Urinary bladder (tissue), 4 donors: ENCODE data around the gene RUBCNL. TPM values are rescaled to one million over a fixed set of nuclear protein-coding genes. Genes with fewer than 3 reads are reported as not detected.

ENCODE experiments used
- DNase-seq: peaks from one replicate; pipeline ENCODE4 v3.0.0-alpha.2; 2015; ENCODE audit errors: extremely low spot score
- H3K27ac ChIP-seq: one replicate; pipeline ENCODE4 v1.5.1; 2013; ENCODE audit warnings: low read depth, mild to moderate bottlenecking, moderate library complexity
- H3K36me3 ChIP-seq: one replicate; pipeline ENCODE4 v1.6.1; 2013; ENCODE audit warnings: mild to moderate bottlenecking, moderate library complexity; ENCODE audit not compliant: insufficient read depth
- H3K4me1 ChIP-seq: one replicate; pipeline ENCODE4 v1.6.1; 2013; ENCODE audit warnings: mild to moderate bottlenecking, moderate library complexity; ENCODE audit not compliant: insufficient read depth
- H3K4me3 ChIP-seq: one replicate; pipeline ENCODE4 v1.5.1; 2013; ENCODE audit warnings: low read depth, low read length
- whole genome bisulfite sequencing: extraction: QIAGEN DNeasy Blood & Tissue Kit; methylation state at CpG from one replicate; pipeline ENCODE4 v1.1.7; 2013; 5-methylcytosine and 5-hydroxymethylcytosine counted together
- polyA plus RNA-seq: library from polyadenylated mRNA; stranded (reverse); fragments of 200-250 nt; gene quantifications from one replicate; pipeline ENCODE4 v1.2.3, GENCODE V29; 2013
- total RNA-seq: library from RNA; depleted of rRNA; stranded (reverse); fragments of >200 nt; gene quantifications from one replicate; pipeline ENCODE4 v1.2.3, GENCODE V29; 2014
- donor health status: healthy with polysubstance abuse.
- donor health status: healthy.

Gene RUBCNL
- total and polyA plus RNA-seq, 2 donors = 0.63 to 9.3 TPM

- DNase-seq = no peak
- Histone ChIP-seq H3K36me3 (no peaks in the 10 kb centered on the region), H3K4me1 (no peaks in the 10 kb centered on the region), H3K4me3 (no peak overlapping the region), H3K27ac (no peak overlapping the region)
- WGBS = 69% methylated on average over 7 of the region's 7 CpGs
Measured at GRCh38 chr13:46361276-46361934, 25.6 kb downstream of the RUBCNL start.

DNA sequence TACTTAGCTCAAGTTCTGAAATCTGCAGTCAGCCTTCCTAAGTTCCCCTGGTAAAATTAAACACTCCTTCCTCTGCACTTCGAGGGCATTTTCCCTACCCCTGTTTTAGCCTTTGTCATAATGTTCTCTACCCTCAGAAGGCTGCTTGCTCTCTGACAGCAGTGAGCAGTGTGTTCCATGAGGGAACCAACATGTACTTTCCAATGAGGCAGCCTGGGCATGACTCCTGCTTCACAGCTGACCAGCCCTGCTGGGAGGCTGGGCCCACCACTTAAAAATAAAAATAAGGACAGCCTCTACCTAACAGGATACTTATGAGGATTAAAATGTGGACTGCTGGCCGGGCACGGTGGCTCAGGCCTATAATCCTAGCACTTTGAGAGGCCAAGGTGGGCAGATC is 26.4 kb downstream of the RUBCNL start:
- Histone ChIP-seq H3K4me3 (no peak overlapping the region), H3K4me1 (no peaks in the 10 kb centered on the region), H3K27ac (no peak overlapping the region), H3K36me3 (no peaks in the 10 kb centered on the region)
- 90% methylated on average over 3 of the region's 3 CpGs for WGBS
- no peak for DNase-seq

DNA sequence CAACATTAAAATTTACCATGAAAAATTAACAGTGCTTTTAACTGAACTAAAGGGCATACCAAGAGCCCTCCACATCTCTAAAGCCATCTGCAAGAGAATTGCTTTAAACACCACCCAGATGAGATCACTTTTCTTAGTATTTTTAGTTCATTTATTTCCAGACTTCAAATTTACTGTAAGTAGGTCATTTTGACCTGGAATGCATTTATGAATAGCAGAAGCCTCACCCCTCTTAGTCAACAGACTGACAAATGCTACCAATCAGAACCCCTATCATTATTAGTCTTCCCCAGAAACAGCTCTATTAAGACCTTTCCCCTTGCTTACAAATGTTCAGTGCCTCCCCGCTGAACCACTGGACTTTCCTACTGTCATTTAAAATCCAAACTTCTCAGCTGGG is 27.3 kb downstream of the RUBCNL start:
- no peak overlapping the region for H3K4me3 ChIP-seq
- H3K4me1 ChIP-seq = no peaks in the 10 kb centered on the region
- no peak overlapping the region for H3K27ac ChIP-seq
- DNase-seq = no peak
- no peaks in the 10 kb centered on the region for H3K36me3 ChIP-seq
- WGBS = 57% methylated on average over 1 of the region's 1 CpG

- no peak overlapping the region for H3K4me3 ChIP-seq
- no peaks in the 10 kb centered on the region for H3K36me3 ChIP-seq
- no peak for DNase-seq
- 85% methylated on average over 11 of the region's 11 CpGs for WGBS
- no peak overlapping the region for H3K27ac ChIP-seq
- H3K4me1 ChIP-seq = no peaks in the 10 kb centered on the region
Measured at GRCh38 chr13:46355901-46356590, 31.0 kb downstream of the RUBCNL start.

- Histone ChIP-seq H3K4me1 (no peaks in the 10 kb centered on the region), H3K4me3 (no peak overlapping the region), H3K27ac (no peak overlapping the region), H3K36me3 (no peaks in the 10 kb centered on the region)
- no peak for DNase-seq
- 83% methylated on average over 5 of the region's 5 CpGs for WGBS
Measured at GRCh38 chr13:46355088-46355468, 32.0 kb downstream of the RUBCNL start.

DNA sequence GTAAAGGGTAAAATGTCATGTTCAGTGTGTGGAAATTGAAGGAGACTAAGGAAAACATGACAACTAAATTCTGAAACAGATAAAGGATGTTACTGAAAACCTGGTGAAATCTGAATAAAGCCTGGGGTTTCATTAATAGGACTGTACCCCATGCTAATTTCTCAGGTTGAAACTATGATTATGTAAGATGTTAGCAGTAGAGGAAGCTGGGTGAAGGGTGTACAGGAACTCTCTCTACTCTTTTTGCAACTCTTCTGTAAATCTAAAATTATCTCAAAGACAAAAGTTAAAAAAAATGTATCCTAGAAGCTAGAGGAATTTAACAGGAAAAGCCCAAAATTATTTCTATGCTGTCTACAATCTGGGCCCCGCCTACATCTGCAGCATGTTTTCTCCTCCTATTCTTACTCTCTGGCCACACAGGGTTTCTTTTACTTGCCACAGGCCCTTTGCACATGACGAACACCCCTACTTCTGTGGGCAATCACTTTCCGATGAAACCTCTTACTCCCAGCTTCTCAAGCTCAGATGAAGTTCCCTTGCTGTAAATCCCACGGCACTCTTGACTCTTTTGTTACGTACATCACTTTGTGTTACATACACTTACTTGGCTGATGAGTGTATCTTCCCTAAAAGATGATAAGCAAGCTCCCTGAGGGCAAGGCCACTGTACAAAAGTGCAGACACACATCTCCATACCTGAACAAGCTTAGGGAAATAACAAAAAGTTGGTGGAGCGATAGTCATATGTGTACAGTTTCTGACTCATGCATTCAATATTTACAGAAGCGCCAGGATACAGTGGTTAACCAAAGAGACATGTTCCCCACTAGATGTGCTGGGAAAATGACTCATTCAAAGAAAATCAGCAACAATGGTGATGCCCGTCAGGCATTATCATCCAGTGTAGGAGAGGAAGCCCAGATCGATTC is 32.6 kb downstream of the RUBCNL start:
- H3K4me3 ChIP-seq = no peak overlapping the region
- 78% methylated on average over 9 of the region's 9 CpGs for WGBS
- H3K27ac ChIP-seq = no peak overlapping the region
- no peaks in the 10 kb centered on the region for H3K4me1 ChIP-seq
- DNase-seq = no peak
- H3K36me3 ChIP-seq = no peaks in the 10 kb centered on the region

DNA sequence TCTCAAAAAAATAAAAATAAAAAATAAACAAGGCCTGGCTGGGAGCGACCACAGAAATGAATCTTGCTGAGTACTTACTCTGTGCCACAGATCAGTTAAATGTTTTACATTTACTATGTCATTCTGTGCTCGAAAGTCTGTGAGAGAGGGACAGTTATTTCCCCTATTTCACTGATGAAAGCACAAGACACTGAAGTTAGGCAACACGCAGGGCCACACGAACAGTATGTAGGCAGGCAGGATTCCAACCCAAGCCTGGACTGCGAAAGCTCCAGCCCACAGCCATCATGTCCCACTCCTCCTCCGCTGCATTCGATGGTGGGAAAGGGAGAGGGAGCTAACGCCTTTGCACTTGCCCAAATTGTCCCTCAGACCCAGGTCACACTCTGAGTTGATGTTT is 34.2 kb downstream of the RUBCNL start:
- 89% methylated on average over 8 of the region's 8 CpGs for WGBS
- Histone ChIP-seq H3K4me3 (no peak overlapping the region), H3K4me1 (no peaks in the 10 kb centered on the region), H3K27ac (no peak overlapping the region), H3K36me3 (no peaks in the 10 kb centered on the region)
- no peak for DNase-seq

GRCh38 chr13:46350003-46350402 is 37.0 kb downstream of the RUBCNL start:
- H3K4me3 ChIP-seq = no peak overlapping the region
- WGBS = 92% methylated on average over 11 of the region's 11 CpGs
- H3K27ac ChIP-seq = no peak overlapping the region
- H3K36me3 ChIP-seq = no peaks in the 10 kb centered on the region
- no peak for DNase-seq
- no peaks in the 10 kb centered on the region for H3K4me1 ChIP-seq

- H3K4me1 ChIP-seq = no peaks in the 10 kb centered on the region
- 91% methylated on average over 1 of the region's 1 CpG for WGBS
- H3K36me3 ChIP-seq = no peaks in the 10 kb centered on the region
- no peak overlapping the region for H3K4me3 ChIP-seq
- no peak for DNase-seq
- H3K27ac ChIP-seq = no peak overlapping the region
Measured at GRCh38 chr13:46348961-46349360, 38.1 kb downstream of the RUBCNL start.

DNA sequence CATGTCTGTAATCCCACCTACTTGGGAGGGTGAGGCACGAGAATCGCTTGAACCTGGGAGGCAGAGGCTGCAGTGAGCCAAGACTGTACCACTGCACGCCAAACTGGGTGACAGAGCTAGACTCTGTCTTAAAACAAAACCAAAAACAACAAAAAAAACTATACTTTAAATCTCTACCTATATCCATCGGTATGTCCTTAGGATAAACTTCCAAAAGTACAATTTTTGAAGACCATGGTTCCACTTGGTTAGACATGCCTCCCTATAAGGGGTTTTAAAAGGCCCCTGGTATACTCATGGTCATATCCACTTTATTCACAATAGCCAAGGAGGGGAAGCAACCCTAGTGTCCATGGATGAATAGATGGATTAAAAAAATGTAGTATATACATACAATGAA is 39.8 kb downstream of the RUBCNL start:
- no peaks in the 10 kb centered on the region for H3K4me1 ChIP-seq
- WGBS = 96% methylated on average over 4 of the region's 4 CpGs
- H3K27ac ChIP-seq = no peak overlapping the region
- H3K4me3 ChIP-seq = no peak overlapping the region
- DNase-seq = no peak
- H3K36me3 ChIP-seq = no peaks in the 10 kb centered on the region

DNA sequence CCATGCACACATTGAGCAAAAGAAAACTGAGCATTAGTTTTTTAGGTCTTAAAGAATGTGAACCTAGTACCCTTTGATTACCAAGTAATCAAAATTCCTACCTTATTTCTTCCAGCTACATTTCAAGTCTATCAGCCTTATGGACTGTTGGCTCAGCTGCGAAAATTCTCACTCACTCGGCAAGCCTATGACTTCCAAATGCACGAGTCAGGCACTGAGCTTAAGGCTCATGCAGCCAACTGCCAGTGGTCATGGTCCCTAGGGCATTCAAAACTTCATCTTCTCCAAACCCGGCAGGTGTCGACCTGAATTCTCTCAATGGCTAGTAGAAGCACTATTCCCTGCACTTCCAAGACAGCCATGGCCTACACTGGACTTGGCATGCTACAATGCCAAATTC is 41.2 kb downstream of the RUBCNL start:
- Histone ChIP-seq H3K27ac (no peak overlapping the region), H3K36me3 (no peaks in the 10 kb centered on the region), H3K4me3 (no peak overlapping the region), H3K4me1 (no peaks in the 10 kb centered on the region)
- DNase-seq = no peak
- 80% methylated on average over 5 of the region's 5 CpGs for WGBS

- no peak for DNase-seq
- no peak overlapping the region for H3K27ac ChIP-seq
- 69% methylated on average over 5 of the region's 5 CpGs for WGBS
- no peaks in the 10 kb centered on the region for H3K36me3 ChIP-seq
- no peak overlapping the region for H3K4me3 ChIP-seq
- no peaks in the 10 kb centered on the region for H3K4me1 ChIP-seq
Measured at GRCh38 chr13:46345398-46345797, 41.7 kb downstream of the RUBCNL start.

DNA sequence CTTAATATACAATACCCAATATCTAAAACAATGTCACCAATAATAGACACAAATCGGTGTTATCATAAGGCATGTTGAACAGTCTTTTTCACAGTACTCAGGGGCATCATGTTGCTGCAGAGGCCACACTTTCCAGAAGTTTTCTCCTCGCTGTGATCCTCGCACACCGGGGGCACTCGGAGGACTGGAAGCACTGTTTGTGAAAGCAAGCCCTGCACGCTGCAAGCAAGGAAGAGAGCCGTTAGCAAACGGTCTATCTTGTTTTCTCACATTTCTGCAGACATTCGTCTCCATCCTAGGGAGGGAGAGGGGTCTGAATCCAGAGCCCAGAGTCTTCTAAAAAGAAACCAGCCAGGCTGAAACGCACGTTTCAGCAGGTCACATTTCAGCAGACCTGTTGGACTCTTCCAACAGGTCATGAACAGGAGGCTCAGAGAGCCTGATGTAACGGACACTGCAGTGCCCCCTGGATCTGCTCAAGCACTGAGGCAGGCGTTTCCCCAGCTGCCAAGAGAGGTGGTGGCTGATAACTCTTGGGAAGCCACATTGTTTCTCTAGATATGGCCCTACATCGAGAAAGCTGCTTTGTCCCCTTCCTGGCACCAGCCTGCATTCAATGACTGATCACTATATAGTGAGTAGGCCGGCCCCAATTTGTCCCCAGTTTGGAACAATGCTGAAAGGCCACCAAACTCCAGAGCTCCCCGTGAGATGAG is 43.6 kb downstream of the RUBCNL start:
- no peak overlapping the region for H3K4me3 ChIP-seq
- H3K27ac ChIP-seq = no peak overlapping the region
- WGBS = 74% methylated on average over 16 of the region's 16 CpGs
- DNase-seq = no peak
- no peaks in the 10 kb centered on the region for H3K4me1 ChIP-seq
- H3K36me3 ChIP-seq = no peaks in the 10 kb centered on the region
